H1 (cell line): ENCODE measurements around the gene WDR6. TPM values are rescaled to one million over a fixed set of nuclear protein-coding genes. Genes with fewer than 3 reads are reported as not detected.

ENCODE experiments used
- CTCF ChIA-PET: fragments of 300-600 bp; sonication (Branson Sonifier 250); formaldehyde crosslinking; loops from one replicate; lab custom pipeline; 2021; ENCODE audit not compliant: partially characterized antibody; lab: Charles Lee
- POLR2A ChIA-PET: fragments of 300-600 bp; sonication (Branson Sonifier 250); formaldehyde crosslinking; loops from one replicate; lab custom pipeline; 2021; ENCODE audit warnings: inconsistent platforms; ENCODE audit not compliant: partially characterized antibody; lab: Charles Lee
- DNase-seq, 2 experiments: peaks; one replicate each; pipeline versions ENCODE4 v3.0.0 to v3.0.0-alpha.2; 2010 to 2022; ENCODE audit warnings: low spot score in 2 of 2, low read depth in 1 of 2, mixed read lengths in 1 of 2
- FAIRE-seq: peaks from 2 replicates; lab custom pipeline; 2011; peaks lifted over from hg19 to GRCh38; lab: Jason Lieb, UNC
- H2AFZ ChIP-seq: 2 replicates; pipeline ENCODE4 v1.8.1; 2012; ENCODE audit warnings: low read length, inconsistent platforms
- H2AK5ac ChIP-seq: 2 replicates; pipeline ENCODE4 v1.6.1; 2013; ENCODE audit warnings: low read depth, low read length
- H2BK120ac ChIP-seq: replicated peaks from 2 replicates; pipeline ENCODE3; 2013; ENCODE audit warnings: low read depth, low read length, inconsistent platforms
- H2BK12ac ChIP-seq: 2 replicates; pipeline ENCODE4 v1.6.1; 2013; ENCODE audit warnings: low read depth, low read length
- H2BK15ac ChIP-seq: 2 replicates; pipeline ENCODE4 v1.6.1; 2013; ENCODE audit warnings: low read length
- H2BK20ac ChIP-seq: 2 replicates; pipeline ENCODE4 v1.6.1; 2013; ENCODE audit warnings: low read length
- H2BK5ac ChIP-seq: 2 replicates; pipeline ENCODE4 v1.6.1; 2013; ENCODE audit warnings: low read depth, low read length
- H3K14ac ChIP-seq: 2 replicates; pipeline ENCODE4 v1.6.1; 2013; ENCODE audit warnings: inconsistent platforms; ENCODE audit not compliant: insufficient read length
- H3K18ac ChIP-seq: 2 replicates; pipeline ENCODE4 v1.6.1; 2013; ENCODE audit warnings: low read length; ENCODE audit errors: extremely low read depth
- H3K23ac ChIP-seq: 2 replicates; pipeline ENCODE4 v1.6.1; 2013; ENCODE audit warnings: inconsistent platforms; ENCODE audit not compliant: insufficient read length
- H3K23me2 ChIP-seq: 2 replicates; pipeline ENCODE4 v1.6.1; 2013; ENCODE audit warnings: low read depth, low read length
- H3K27ac ChIP-seq: 2 replicates; pipeline ENCODE4 v1.6.1; 2011; ENCODE audit warnings: low read depth, low read length, inconsistent platforms
- H3K27me3 ChIP-seq, 4 experiments: replicated peaks in 1 of 4; 1 replicate in 1 of 4; 2 replicates in 3 of 4; pipeline versions ENCODE4 v1.6.1 to v1.8.1; 2011 to 2013; ENCODE audit warnings: low read length in 3 of 4, mild to moderate bottlenecking in 3 of 4, inconsistent platforms in 2 of 4, mixed read lengths in 2 of 4, moderate library complexity in 1 of 4; ENCODE audit not compliant: control insufficient read depth in 3 of 4, insufficient read depth in 3 of 4; ENCODE audit errors: extremely low read depth in 1 of 4
- H3K36me3 ChIP-seq, 4 experiments: 2 replicates each; pipeline versions ENCODE4 v1.6.1 to v1.8.1; 2011 to 2013; ENCODE audit warnings: mild to moderate bottlenecking in 4 of 4, low read length in 3 of 4, moderate library complexity in 2 of 4, control low read depth in 1 of 4, inconsistent platforms in 1 of 4; ENCODE audit not compliant: insufficient read depth in 4 of 4, control insufficient read depth in 2 of 4
- H3K4ac ChIP-seq: replicated peaks from 2 replicates; pipeline ENCODE3; 2013; ENCODE audit warnings: low read length, low read depth, mixed read lengths, inconsistent platforms; ENCODE audit not compliant: insufficient read length
- H3K4me1 ChIP-seq, 4 experiments: replicated peaks in 1 of 4; 1 replicate in 1 of 4; 2 replicates in 3 of 4; pipeline versions ENCODE4 v1.6.1 to v1.8.1; 2011 to 2013; ENCODE audit warnings: low read length in 3 of 4, inconsistent platforms in 2 of 4, mixed read lengths in 1 of 4; ENCODE audit not compliant: insufficient read depth in 4 of 4, control insufficient read depth in 3 of 4
- H3K4me2 ChIP-seq, 2 experiments: 2 replicates each; pipeline versions ENCODE4 v1.6.1 to v1.8.1; 2011 to 2013; ENCODE audit warnings: low read depth in 2 of 2, low read length in 2 of 2, control low read depth in 1 of 2, inconsistent platforms in 1 of 2, mild to moderate bottlenecking in 1 of 2; ENCODE audit not compliant: insufficient read depth in 1 of 2
- H3K4me3 ChIP-seq, 4 experiments: fragments of 200-600, 300-600 bp in 1 of 4; sonication (generic), shearing (Covaris generic), sonication (Bioruptor Twin) in 1 of 4; 2 replicates each; pipeline versions ENCODE4 v1.5.1 to v1.8.1; 2011 to 2016; ENCODE audit warnings: low read length in 4 of 4, low read depth in 3 of 4, control low read depth in 2 of 4, inconsistent platforms in 2 of 4, mild to moderate bottlenecking in 2 of 4, mixed read lengths in 1 of 4, moderate library complexity in 1 of 4; ENCODE audit not compliant: insufficient read depth in 2 of 4; ENCODE audit errors: extremely low read depth in 1 of 4
- H3K56ac ChIP-seq: replicated peaks from 2 replicates; pipeline ENCODE3; 2013; ENCODE audit warnings: low read depth, mild to moderate bottlenecking, mixed read lengths, low read length, inconsistent platforms; ENCODE audit not compliant: insufficient read length
- H3K79me1 ChIP-seq: 2 replicates; pipeline ENCODE4 v1.6.1; 2013; ENCODE audit warnings: low read depth, low read length, control low read depth
- H3K79me2 ChIP-seq, 2 experiments: 2 replicates each; pipeline versions ENCODE4 v1.6.1 to v1.8.1; 2012 to 2013; ENCODE audit warnings: low read length in 2 of 2, mild to moderate bottlenecking in 2 of 2, inconsistent platforms in 1 of 2; ENCODE audit not compliant: insufficient read depth in 2 of 2, control insufficient read depth in 1 of 2
- H3K9ac ChIP-seq, 4 experiments: replicated peaks in 1 of 4; 1 replicate in 1 of 4; 2 replicates in 3 of 4; pipeline versions ENCODE4 v1.6.1 to v1.8.1; 2011 to 2013; ENCODE audit warnings: low read depth in 3 of 4, low read length in 3 of 4, control low read depth in 2 of 4, mild to moderate bottlenecking in 2 of 4, moderate library complexity in 2 of 4, inconsistent platforms in 1 of 4; ENCODE audit errors: extremely low read depth in 1 of 4
- H3K9me3 ChIP-seq, 2 experiments: 2 replicates each; pipeline versions ENCODE4 v1.6.1 to v1.8.1; 2012 to 2013; ENCODE audit warnings: mild to moderate bottlenecking in 2 of 2, moderate library complexity in 2 of 2, control low read depth in 1 of 2, inconsistent platforms in 1 of 2, low read depth in 1 of 2, low read length in 1 of 2, mixed read lengths in 1 of 2; ENCODE audit not compliant: insufficient read depth in 2 of 2
- H4K20me1 ChIP-seq, 2 experiments: replicated peaks in 1 of 2; 2 replicates each; pipeline versions ENCODE3 to v1.8.1; 2011 to 2013; ENCODE audit warnings: inconsistent platforms in 2 of 2, low read length in 2 of 2, mild to moderate bottlenecking in 1 of 2; ENCODE audit not compliant: insufficient read depth in 2 of 2, control insufficient read depth in 1 of 2
- H4K5ac ChIP-seq: 2 replicates; pipeline ENCODE4 v1.6.1; 2013; ENCODE audit warnings: low read length, low read depth, mixed read lengths, inconsistent platforms; ENCODE audit not compliant: insufficient read length
- H4K8ac ChIP-seq: 2 replicates; pipeline ENCODE4 v1.8.0; 2013; ENCODE audit warnings: mild to moderate bottlenecking, moderate library complexity, low read length, inconsistent platforms; ENCODE audit not compliant: insufficient read depth; ENCODE audit errors: extremely low read depth
- H4K91ac ChIP-seq: replicated peaks from 2 replicates; pipeline ENCODE3; 2013; ENCODE audit warnings: low read length, mixed read lengths, inconsistent platforms; ENCODE audit not compliant: insufficient read length
- CHD2 ChIP-seq: IDR thresholded peaks from 2 replicates; pipeline ENCODE4 v1.6.1; 2012; ENCODE audit warnings: low read length, improper control_type of control experiment
- NRF1 ChIP-seq: IDR thresholded peaks from 2 replicates; pipeline ENCODE4 v1.6.1; 2011; ENCODE audit warnings: mild to moderate bottlenecking, low read depth, low read length, improper control_type of control experiment
- SP2 ChIP-seq: IDR thresholded peaks from 2 replicates; pipeline ENCODE4 v1.6.1; 2012; ENCODE audit warnings: mild to moderate bottlenecking, low read length, inconsistent platforms
- WGBS, 2 experiments: shearing (Covaris generic) in 1 of 2; methylation state at CpG; one replicate each; pipeline versions ENCODE4 v1.1.6 to v1.1.7; 2013 to 2015; ENCODE audit warnings: low lambda C conversion rate in 2 of 2, mixed read lengths in 2 of 2, inconsistent platforms in 1 of 2, low coverage in 1 of 2, missing lambda C conversion rate in 1 of 2; ENCODE audit not compliant: insufficient replicate concordance in 2 of 2, insufficient coverage in 1 of 2, insufficient read length in 1 of 2; ENCODE audit errors: extremely low coverage in 1 of 2, missing lambda C conversion rate in 1 of 2; 5-methylcytosine and 5-hydroxymethylcytosine counted together
- polyA plus RNA-seq, 7 experiments: library from polyadenylated mRNA; depleted of rRNA in 3 of 7; stranded (reverse) in 5 of 7; unstranded in 2 of 7; fragments of >200 nt in 5 of 7; fragments of 200-250 nt in 2 of 7; gene quantifications; 1 replicate in 5 of 7; 2 replicates in 1 of 7; 4 replicates in 1 of 7; pipeline versions ENCODE4 v1.2.1 to v1.2.3, GENCODE V29; 2011 to 2013; ENCODE audit warnings: missing spikeins in 2 of 7, mixed read lengths in 2 of 7
- total RNA-seq: library from RNA; stranded (reverse); fragmentation: NEBNext Ultra II Directional; extraction: Animal tissue kit (Norgen Biotek cat#: 25700); gene quantifications from 2 replicates; pipeline ENCODE4 v1.2.1, GENCODE V29; 2021

The WDR6 gene
- total and polyA plus RNA-seq, 2 of the 8 experiments (the other 6 are each of a cell fraction or from before 2014, with no cell fraction given) = 180 to 257 TPM

GRCh38 chr3:48960841-48961413 lies 46.3 kb upstream of the WDR6 start:
- POLR2A ChIA-PET = interaction anchor here (0.7 kb wide), 1 partner anchor 10 kb away, joined by 3 read pairs; no protein-coding TSS in a partner anchor
- no peak overlapping the region for H3K18ac ChIP-seq
- H3K79me1 ChIP-seq = peaks cover 10% of the 10 kb centered on the region
- no peaks in the 10 kb centered on the region for H4K20me1 ChIP-seq
- H3K4ac ChIP-seq = no peak overlapping the region
- FAIRE-seq (no peak), DNase-seq (no peak)
- H3K56ac ChIP-seq = no peak overlapping the region
- WGBS, 2 experiments = 95% methylated on average over 4 of the region's 4 CpGs; no CpG with 5 or more reads in 1 of the 2 experiments
- H2BK20ac ChIP-seq = no peak overlapping the region
- H2AK5ac ChIP-seq = no peak overlapping the region
- H3K14ac ChIP-seq = no peak overlapping the region
- H3K9me3 ChIP-seq = no peaks in the 10 kb centered on the region
- no peak overlapping the region for H2BK5ac ChIP-seq
- H3K27me3 ChIP-seq = no peaks in the 10 kb centered on the region
- H3K9ac ChIP-seq = no peak overlapping the region
- H4K8ac ChIP-seq = no peak overlapping the region
- no peak overlapping the region for H4K91ac ChIP-seq
- peaks cover 0 to 16% (median 6%) of the 10 kb centered on the region in 4 experiments; a peak in 4 of 8 replicates for H3K36me3 ChIP-seq
- no peak overlapping the region for H2BK15ac ChIP-seq
- peaks cover 3 to 8% (median 5%) of the 10 kb centered on the region in 4 experiments; a peak in 6 of 7 replicates for H3K4me1 ChIP-seq
- CTCF ChIA-PET = interaction anchor here (0.5 to 1.7 kb wide), 3 partner anchors 221 to 412 kb away, joined by 3 to 5 read pairs (median 4); no protein-coding TSS in a partner anchor
- H2BK120ac ChIP-seq = no peak overlapping the region
- H2BK12ac ChIP-seq = no peak overlapping the region
- H3K79me2 ChIP-seq = peaks cover 0 to 11% of the 10 kb centered on the region in 2 experiments; a peak in 2 of 4 replicates
- no peak overlapping the region for H3K23ac ChIP-seq
- no peak overlapping the region for H2AFZ ChIP-seq
- H4K5ac ChIP-seq = no peak overlapping the region
- no peak overlapping the region for H3K27ac ChIP-seq
- H3K4me3 ChIP-seq = no peak overlapping the region
- no peak overlapping the region for H3K4me2 ChIP-seq
- no peaks in the 10 kb centered on the region for H3K23me2 ChIP-seq
- TF ChIP-seq NRF1 (no peak), SP2 (no peak), CHD2 (no peak)
